Vagina (tissue), 2 donors: ENCODE results near the gene ZPBP. TPM values are rescaled to one million over a fixed set of nuclear protein-coding genes. Genes with fewer than 3 reads are reported as not detected.

Experiments used
- DNase-seq, 2 donors: peaks; one replicate each; pipeline ENCODE4 v3.0.0-alpha.2; 2017; ENCODE audit errors: extremely low spot score in 2 of 2
- H3K27ac ChIP-seq: fragments of 200-600 bp; sonication (generic); one replicate; pipeline ENCODE4 v1.5.1; 2019
- H3K27me3 ChIP-seq: fragments of 200-600 bp; sonication (generic); one replicate; pipeline ENCODE4 v1.5.1; 2019
- H3K36me3 ChIP-seq, 2 donors: fragments of 200-600 bp; sonication (generic); one replicate each; pipeline ENCODE4 v1.5.1; 2017 to 2019
- H3K4me1 ChIP-seq: fragments of 200-600 bp; sonication (generic); one replicate; pipeline ENCODE4 v1.5.1; 2019
- H3K4me3 ChIP-seq, 2 donors: fragments of 200-600 bp; sonication (generic); 1 replicate in 1 of 2; 2 replicates in 1 of 2; pipeline ENCODE4 v1.5.1; 2016 to 2019
- H3K9me3 ChIP-seq: fragments of 200-600 bp; sonication (generic); one replicate; pipeline ENCODE4 v1.5.1; 2019
- POLR2A ChIP-seq, 2 donors: fragments of 450-650 bp; IDR thresholded peaks; one replicate each; pipeline ENCODE4 v1.6.1; 2017; ENCODE audit warnings: antibody characterized with exemption in 2 of 2, mild to moderate bottlenecking in 2 of 2, moderate library complexity in 2 of 2
- POLR2AphosphoS5 ChIP-seq, 2 donors: sonication (generic); formaldehyde crosslinking; IDR thresholded peaks; one replicate each; pipeline ENCODE4 v1.9.0; 2017; ENCODE audit warnings: antibody characterized with exemption in 2 of 2, mild to moderate bottlenecking in 2 of 2, low read depth in 1 of 2; ENCODE audit not compliant: insufficient read depth in 1 of 2
- intact Hi-C: fragments of 100-400 bp; cut with DNase I; formaldehyde crosslinking; loops from one replicate; pipeline ENCODE4 v1.15.1; 2023
- total RNA-seq: library from RNA; depleted of rRNA; stranded (reverse); fragments of >200 nt; gene quantifications from one replicate; pipeline ENCODE4 v1.2.3, GENCODE V29; 2016
- TF ChIP-seq, protein P1 (sequence below), 3 experiments: fragments of 450-650 bp in 2 of 3; fragments of 200-600 bp in 1 of 3; sonication (generic) in 1 of 3; IDR thresholded peaks; one replicate each; pipeline ENCODE4 v1.5.1; 2017 to 2019; ENCODE audit warnings: antibody characterized with exemption in 3 of 3, mild to moderate bottlenecking in 2 of 3, moderate library complexity in 2 of 3

ZPBP gene
- total RNA-seq, 1 donor from 2014 or later: not detected

DNA sequence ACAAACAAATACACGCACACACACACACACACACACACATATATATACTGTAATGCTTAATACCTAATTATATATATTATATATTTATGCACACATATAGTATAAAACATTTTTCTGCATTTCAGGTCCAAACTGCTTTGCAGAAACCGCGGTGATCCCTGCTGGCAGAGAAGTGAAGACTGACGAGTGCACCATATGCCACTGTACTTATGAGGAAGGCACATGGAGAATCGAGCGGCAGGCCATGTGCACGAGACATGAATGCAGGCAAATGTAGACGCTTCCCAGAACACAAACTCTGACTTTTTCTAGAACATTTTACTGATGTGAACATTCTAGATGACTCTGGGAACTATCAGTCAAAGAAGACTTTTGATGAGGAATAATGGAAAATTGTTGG is 181.1 kb downstream of the ZPBP start:
- TF ChIP-seq POLR2AphosphoS5 (IDR thresholded peaks at IDR 0.05; ENCODE audit: insufficient read depth in 1 of 2, low read depth in 1 of 2): no peak
- TF ChIP-seq POLR2A (IDR thresholded peaks at IDR 0.05): no peak
- TF ChIP-seq, protein P1, sequence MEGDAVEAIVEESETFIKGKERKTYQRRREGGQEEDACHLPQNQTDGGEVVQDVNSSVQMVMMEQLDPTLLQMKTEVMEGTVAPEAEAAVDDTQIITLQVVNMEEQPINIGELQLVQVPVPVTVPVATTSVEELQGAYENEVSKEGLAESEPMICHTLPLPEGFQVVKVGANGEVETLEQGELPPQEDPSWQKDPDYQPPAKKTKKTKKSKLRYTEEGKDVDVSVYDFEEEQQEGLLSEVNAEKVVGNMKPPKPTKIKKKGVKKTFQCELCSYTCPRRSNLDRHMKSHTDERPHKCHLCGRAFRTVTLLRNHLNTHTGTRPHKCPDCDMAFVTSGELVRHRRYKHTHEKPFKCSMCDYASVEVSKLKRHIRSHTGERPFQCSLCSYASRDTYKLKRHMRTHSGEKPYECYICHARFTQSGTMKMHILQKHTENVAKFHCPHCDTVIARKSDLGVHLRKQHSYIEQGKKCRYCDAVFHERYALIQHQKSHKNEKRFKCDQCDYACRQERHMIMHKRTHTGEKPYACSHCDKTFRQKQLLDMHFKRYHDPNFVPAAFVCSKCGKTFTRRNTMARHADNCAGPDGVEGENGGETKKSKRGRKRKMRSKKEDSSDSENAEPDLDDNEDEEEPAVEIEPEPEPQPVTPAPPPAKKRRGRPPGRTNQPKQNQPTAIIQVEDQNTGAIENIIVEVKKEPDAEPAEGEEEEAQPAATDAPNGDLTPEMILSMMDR (IDR thresholded peaks at IDR 0.05): no peak
- H3K36me3 ChIP-seq: no peaks in the 10 kb centered on the region
- DNase-seq: no peak
- H3K4me1 ChIP-seq: no peaks in the 10 kb centered on the region
- H3K9me3 ChIP-seq: no peaks in the 10 kb centered on the region
- no peaks in the 10 kb centered on the region for H3K27me3 ChIP-seq
- intact Hi-C loops: no loop called here
- H3K4me3 ChIP-seq: no peak overlapping the region
- H3K27ac ChIP-seq: no peak overlapping the region

DNA sequence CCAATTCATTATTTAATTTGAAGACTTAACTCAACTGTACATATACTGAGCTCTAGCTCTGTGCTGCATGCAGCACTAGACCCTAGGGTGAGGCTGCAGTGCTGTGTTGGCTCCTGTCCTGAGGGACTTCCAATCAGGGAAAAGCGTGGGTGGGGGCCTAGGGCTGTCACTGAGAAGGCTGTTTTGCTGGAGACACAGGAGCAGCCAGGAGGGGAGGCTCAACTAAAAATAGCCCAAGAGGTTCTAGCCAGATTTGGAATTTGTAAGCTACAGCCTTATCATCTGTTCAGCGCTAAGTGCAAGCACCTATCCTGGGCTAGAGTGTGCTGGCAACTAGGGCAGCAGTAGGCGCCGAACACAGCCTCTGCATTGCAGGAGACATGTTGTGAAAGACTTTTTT is 198.5 kb downstream of the ZPBP start:
- DNase-seq: no peak
- Histone ChIP-seq H3K27me3 (no peaks in the 10 kb centered on the region), H3K4me1 (no peaks in the 10 kb centered on the region), H3K27ac (no peak overlapping the region), H3K9me3 (no peaks in the 10 kb centered on the region), H3K36me3 (no peaks in the 10 kb centered on the region), H3K4me3 (no peak overlapping the region)
- intact Hi-C loops: no loop called here
- TF ChIP-seq, protein P1 (IDR thresholded peaks at IDR 0.05): no peak
- TF ChIP-seq POLR2AphosphoS5 (IDR thresholded peaks at IDR 0.05; ENCODE audit: insufficient read depth in 1 of 2, low read depth in 1 of 2) (no peak), POLR2A (IDR thresholded peaks at IDR 0.05) (no peak)

DNA sequence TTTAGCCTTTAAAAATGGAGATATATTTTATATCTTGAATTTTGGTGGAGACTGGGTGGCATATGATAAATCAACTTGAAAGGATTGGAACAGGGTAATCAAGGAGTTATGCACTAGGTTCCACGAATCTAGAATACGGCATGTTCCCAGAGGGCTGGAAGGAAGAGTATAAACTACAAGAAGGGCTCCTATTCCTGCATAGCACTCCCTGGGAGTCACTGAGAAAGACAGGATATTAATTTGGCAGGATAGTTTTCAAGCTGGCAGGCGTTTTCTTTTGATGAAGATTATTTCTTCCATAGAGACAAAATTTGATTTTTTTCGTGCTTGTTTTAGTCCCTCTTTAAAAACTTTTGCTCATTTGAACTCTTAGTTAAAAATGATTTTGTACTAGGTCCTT is 199.9 kb downstream of the ZPBP start:
- TF ChIP-seq, protein P1 (IDR thresholded peaks at IDR 0.05): no peak
- no peak for TF ChIP-seq POLR2A (IDR thresholded peaks at IDR 0.05)
- no peak for TF ChIP-seq POLR2AphosphoS5 (IDR thresholded peaks at IDR 0.05; ENCODE audit: insufficient read depth in 1 of 2, low read depth in 1 of 2)
- intact Hi-C loops: no loop called here
- no peaks in the 10 kb centered on the region for H3K4me1 ChIP-seq

DNA sequence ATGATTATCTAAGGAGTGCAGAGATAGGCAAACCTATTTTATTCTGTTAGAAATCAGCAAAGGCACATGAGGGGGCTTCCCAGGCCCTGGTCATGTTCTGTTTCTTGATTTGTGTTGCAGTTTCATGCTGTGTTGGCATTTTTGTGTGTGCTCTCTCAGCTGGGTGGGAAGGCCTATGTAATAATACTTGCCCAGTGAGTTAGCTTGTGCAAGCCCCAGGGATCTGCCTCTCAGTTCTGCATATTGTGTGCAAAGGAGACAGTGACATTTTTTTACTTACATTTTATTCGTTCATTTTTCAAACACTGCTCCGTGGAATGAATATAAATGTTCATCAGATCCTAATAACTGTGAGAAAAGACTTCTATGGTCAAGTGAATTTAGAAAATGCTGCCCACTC is 200.6 kb downstream of the ZPBP start:
- DNase-seq: no peak
- H3K27ac ChIP-seq: no peak overlapping the region
- no peaks in the 10 kb centered on the region for H3K27me3 ChIP-seq
- no peaks in the 10 kb centered on the region for H3K9me3 ChIP-seq
- H3K4me1 ChIP-seq: no peaks in the 10 kb centered on the region
- intact Hi-C loops: no loop called here
- H3K36me3 ChIP-seq: no peaks in the 10 kb centered on the region
- no peak overlapping the region for H3K4me3 ChIP-seq
- no peak for TF ChIP-seq POLR2A (IDR thresholded peaks at IDR 0.05)
- TF ChIP-seq, protein P1 (IDR thresholded peaks at IDR 0.05): no peak
- TF ChIP-seq POLR2AphosphoS5 (IDR thresholded peaks at IDR 0.05; ENCODE audit: insufficient read depth in 1 of 2, low read depth in 1 of 2): no peak

More for the DNA sequence above, 199.9 kb downstream of the ZPBP start:
- Histone ChIP-seq H3K4me3 (no peak overlapping the region), H3K27ac (no peak overlapping the region), H3K27me3 (no peaks in the 10 kb centered on the region), H3K9me3 (no peaks in the 10 kb centered on the region), H3K36me3 (no peaks in the 10 kb centered on the region)
- no peak for DNase-seq

Other genes with a start within 250 kb of the ZPBP start
- gene IKZF1, start 211.5 kb upstream of the ZPBP start, total RNA-seq: 44.9 TPM